SK-N-SH (cell line): ENCODE measurements around the gene HNRNPD. TPM values are rescaled to one million over a fixed set of nuclear protein-coding genes. Genes with fewer than 3 reads are reported as not detected.
"Not testable (repeated sequence)": the region's sequence is repeated elsewhere in the genome, so short reads cannot be mapped to it uniquely, and the experiment has no call there.

Experiments used
- CTCF ChIA-PET: fragments of 300-600, 350-600 bp; formaldehyde crosslinking; extraction: SDS; loops from one replicate; lab custom pipeline; 2021; lab: Yijun Ruan, JAX
- POLR2A ChIA-PET: fragments of 350-600 bp; sonication (Branson Sonifier 250); formaldehyde crosslinking; extraction: SDS; loops from one replicate; lab custom pipeline; 2020; ENCODE audit warnings: antibody characterized with exemption, inconsistent platforms; lab: Yijun Ruan, JAX
- DNase-seq: peaks from one replicate; pipeline ENCODE4 v3.0.0; 2012
- H2AFZ ChIP-seq: fragments of 200-600 bp; sonication (generic); 2 replicates; pipeline ENCODE4 v1.8.1; 2016; ENCODE audit warnings: antibody characterized with exemption, mild to moderate bottlenecking, low read depth
- H3F3A ChIP-seq: fragments of 200-600 bp; sonication (generic); replicated peaks from 2 replicates; pipeline ENCODE3; 2016; ENCODE audit warnings: antibody characterized with exemption, mild to moderate bottlenecking; ENCODE audit not compliant: insufficient read depth
- H3K27ac ChIP-seq, 2 experiments: fragments of 200-500 bp in 1 of 2; fragments of 200-600 bp in 1 of 2; sonication (Bioruptor generic) in 1 of 2; sonication (generic), shearing (Covaris generic) in 1 of 2; 2 replicates each; pipeline versions ENCODE4 v1.5.1 to v1.6.1; 2014 to 2016; ENCODE audit warnings: low read depth in 2 of 2, inconsistent platforms in 1 of 2, low read length in 1 of 2, mild to moderate bottlenecking in 1 of 2, mixed read lengths in 1 of 2
- H3K27me3 ChIP-seq: fragments of 200-600 bp; sonication (generic), shearing (Covaris generic); 2 replicates; pipeline ENCODE4 v1.6.1; 2016; ENCODE audit warnings: mixed run types; ENCODE audit not compliant: insufficient read depth
- H3K36me3 ChIP-seq, 2 experiments: fragments of 200-500 bp in 1 of 2; fragments of 200-600 bp in 1 of 2; sonication (Bioruptor generic) in 1 of 2; sonication (generic) in 1 of 2; replicated peaks in 1 of 2; 2 replicates each; pipeline versions ENCODE3 to v1.5.1; 2014 to 2016; ENCODE audit warnings: low read length in 1 of 2, mild to moderate bottlenecking in 1 of 2; ENCODE audit not compliant: insufficient read depth in 2 of 2, control insufficient read depth in 1 of 2
- H3K4me1 ChIP-seq, 2 experiments: fragments of 200-500 bp in 1 of 2; fragments of 200-600 bp in 1 of 2; sonication (Bioruptor generic) in 1 of 2; sonication (generic), shearing (Covaris generic) in 1 of 2; 2 replicates each; pipeline versions ENCODE4 v1.5.1 to v1.6.1; 2014 to 2016; ENCODE audit warnings: low read depth in 1 of 2, low read length in 1 of 2, mixed run types in 1 of 2; ENCODE audit not compliant: insufficient read depth in 2 of 2, control insufficient read depth in 1 of 2
- H3K4me2 ChIP-seq: fragments of 200-600 bp; sonication (generic), shearing (Covaris generic); 2 replicates; pipeline ENCODE4 v1.6.1; 2017; ENCODE audit warnings: mixed run types
- H3K4me3 ChIP-seq, 2 experiments: fragments of 200-500 bp in 1 of 2; fragments of 200-600 bp in 1 of 2; sonication (Bioruptor generic) in 1 of 2; sonication (generic), shearing (Covaris generic) in 1 of 2; 2 replicates each; pipeline versions ENCODE4 v1.5.1 to v1.8.1; 2014 to 2016; ENCODE audit warnings: low read depth in 2 of 2, inconsistent platforms in 1 of 2, low read length in 1 of 2, mild to moderate bottlenecking in 1 of 2, mixed read lengths in 1 of 2, moderate library complexity in 1 of 2
- H3K79me2 ChIP-seq: fragments of 200-600 bp; sonication (generic); 2 replicates; pipeline ENCODE4 v1.8.1; 2017; ENCODE audit warnings: mild to moderate bottlenecking; ENCODE audit not compliant: insufficient read depth
- H3K9ac ChIP-seq: fragments of 200-600 bp; sonication (generic); 2 replicates; pipeline ENCODE4 v1.6.1; 2017; ENCODE audit warnings: mixed run types
- H3K9me2 ChIP-seq: fragments of 200-600 bp; sonication (generic); 2 replicates; pipeline ENCODE4 v1.6.1; 2017; ENCODE audit warnings: mixed run types
- H3K9me3 ChIP-seq: fragments of 200-600 bp; sonication (generic); 2 replicates; pipeline ENCODE4 v1.6.1; 2017; ENCODE audit warnings: mixed run types, mild to moderate bottlenecking, moderate library complexity
- H4K20me1 ChIP-seq: fragments of 200-600 bp; sonication (generic); 2 replicates; pipeline ENCODE4 v1.6.1; 2017; ENCODE audit warnings: mild to moderate bottlenecking, mixed run types; ENCODE audit not compliant: insufficient read depth
- CHD2 ChIP-seq: fragments of 150-350 bp; IDR thresholded peaks from 2 replicates; pipeline ENCODE4 v1.6.1; 2018; ENCODE audit warnings: low read length; ENCODE audit not compliant: partially characterized antibody
- EP300 ChIP-seq, 2 experiments: IDR thresholded peaks; 2 replicates each; pipeline versions ENCODE4 v1.4.0 to v1.6.1; 2012; ENCODE audit warnings: borderline replicate concordance in 1 of 2, low read depth in 1 of 2, low read length in 1 of 2
- FOXJ3 ChIP-seq: sonication (generic); formaldehyde crosslinking; IDR thresholded peaks from 2 replicates; pipeline ENCODE4 v1.5.1; 2020; ENCODE audit warnings: mild to moderate bottlenecking, missing genetic modification reagents
- FOXM1 ChIP-seq: IDR thresholded peaks from 2 replicates; pipeline ENCODE4 v1.4.0; 2012; ENCODE audit warnings: low read depth, mild to moderate bottlenecking
- GABPA ChIP-seq: IDR thresholded peaks from 2 replicates; pipeline ENCODE4 v1.4.0; 2012; ENCODE audit warnings: low read depth, mild to moderate bottlenecking
- GATA2 ChIP-seq: sonication (generic); formaldehyde crosslinking; IDR thresholded peaks from 2 replicates; pipeline ENCODE4 v1.5.0; 2020; ENCODE audit warnings: mild to moderate bottlenecking, missing genetic modification reagents
- JUND ChIP-seq: IDR thresholded peaks from 2 replicates; pipeline ENCODE4 v1.4.0; 2012
- MEF2A ChIP-seq: IDR thresholded peaks from 2 replicates; pipeline ENCODE4 v1.4.0; 2012; ENCODE audit warnings: low read depth, borderline replicate concordance
- NFIC ChIP-seq: IDR thresholded peaks from 2 replicates; pipeline ENCODE4 v1.4.0; 2012; ENCODE audit warnings: borderline replicate concordance
- POLR2AphosphoS5 ChIP-seq: IDR thresholded peaks from 2 replicates; pipeline ENCODE4 v1.6.1; 2012; ENCODE audit warnings: low read depth, low read length
- RXRA ChIP-seq: IDR thresholded peaks from 2 replicates; pipeline ENCODE4 v1.4.0; 2012; ENCODE audit warnings: low read depth, mild to moderate bottlenecking, borderline replicate concordance
- SIN3A ChIP-seq: IDR thresholded peaks from 2 replicates; pipeline ENCODE4 v1.6.1; 2012; ENCODE audit warnings: low read depth, mild to moderate bottlenecking, low read length, moderate library complexity, borderline replicate concordance
- SMC3 ChIP-seq: IDR thresholded peaks from 2 replicates; pipeline ENCODE4 v1.6.1; 2012; ENCODE audit warnings: low read depth, low read length, improper control_type of control experiment
- TAF1 ChIP-seq: IDR thresholded peaks from 2 replicates; pipeline ENCODE4 v1.6.1; 2012; ENCODE audit warnings: low read depth, mild to moderate bottlenecking, low read length, moderate library complexity, borderline replicate concordance
- TCF12 ChIP-seq: IDR thresholded peaks from 2 replicates; pipeline ENCODE4 v1.4.0; 2012
- TEAD4 ChIP-seq: IDR thresholded peaks from 2 replicates; pipeline ENCODE4 v1.4.0; 2012; ENCODE audit warnings: mild to moderate bottlenecking, borderline replicate concordance; ENCODE audit not compliant: insufficient read depth
- YY1 ChIP-seq: IDR thresholded peaks from 2 replicates; pipeline ENCODE4 v1.4.0; 2012; ENCODE audit warnings: low read depth, mild to moderate bottlenecking
- WGBS: methylation state at CpG from one replicate; pipeline ENCODE4 v1.1.6; 2017; ENCODE audit warnings: low lambda C conversion rate; 5-methylcytosine and 5-hydroxymethylcytosine counted together
- polyA plus RNA-seq, 3 experiments: library from polyadenylated mRNA; depleted of rRNA; stranded (reverse); fragments of >200 nt; gene quantifications; 2 replicates each; pipeline ENCODE4 v1.2.3, GENCODE V29; 2012
- TF ChIP-seq, protein P1 (sequence below): IDR thresholded peaks from 2 replicates; pipeline ENCODE4 v1.4.0; 2012; ENCODE audit warnings: low read depth, borderline replicate concordance
- TF ChIP-seq, protein P2 (sequence below): fragments of 200-600 bp; sonication (generic); IDR thresholded peaks from 2 replicates; pipeline ENCODE4 v1.6.1; 2017; ENCODE audit warnings: antibody characterized with exemption, mild to moderate bottlenecking, moderate library complexity
- TF ChIP-seq, protein P3 (sequence below): IDR thresholded peaks from 2 replicates; pipeline ENCODE4 v1.6.1; 2012; ENCODE audit warnings: mild to moderate bottlenecking, low read depth, low read length, moderate library complexity

Gene HNRNPD
- polyA plus RNA-seq, 1 of the 3 experiments (the other 2 are of a cell fraction): 286 TPM

DNA sequence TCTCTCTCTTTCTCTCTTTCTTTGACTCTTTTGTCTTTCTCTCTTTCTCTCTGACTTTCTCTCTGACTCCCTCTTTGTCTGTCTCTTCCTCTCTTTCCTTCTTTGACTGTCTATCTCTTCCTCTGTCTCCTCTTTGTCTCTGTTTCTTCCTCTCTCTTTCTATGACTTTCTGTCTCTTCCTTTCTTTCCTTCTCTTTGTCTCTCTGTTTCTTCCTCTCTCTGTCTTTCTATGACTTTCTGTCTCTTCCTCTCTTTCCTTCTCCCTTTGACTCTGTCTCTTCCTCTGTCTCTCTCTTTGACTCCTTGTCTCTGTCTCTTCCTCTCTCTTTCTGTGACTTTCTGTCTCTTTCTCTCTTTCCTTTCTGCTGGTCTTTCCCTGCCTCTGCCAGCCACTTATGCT, 38.7 kb downstream of the HNRNPD start:
- H3K9ac ChIP-seq: no peak overlapping the region
- H3K27me3 ChIP-seq: no peaks in the 10 kb centered on the region
- H3K9me2 ChIP-seq: no peaks in the 10 kb centered on the region
- CTCF ChIA-PET: no interaction called here
- H3K36me3 ChIP-seq: no peaks in the 10 kb centered on the region
- H3K79me2 ChIP-seq: no peaks in the 10 kb centered on the region
- TF ChIP-seq TAF1: no peak
- no peak for TF ChIP-seq JUND
- no peak for TF ChIP-seq CHD2
- TF ChIP-seq POLR2AphosphoS5: no peak
- TF ChIP-seq TEAD4: no peak
- TF ChIP-seq, protein P1, sequence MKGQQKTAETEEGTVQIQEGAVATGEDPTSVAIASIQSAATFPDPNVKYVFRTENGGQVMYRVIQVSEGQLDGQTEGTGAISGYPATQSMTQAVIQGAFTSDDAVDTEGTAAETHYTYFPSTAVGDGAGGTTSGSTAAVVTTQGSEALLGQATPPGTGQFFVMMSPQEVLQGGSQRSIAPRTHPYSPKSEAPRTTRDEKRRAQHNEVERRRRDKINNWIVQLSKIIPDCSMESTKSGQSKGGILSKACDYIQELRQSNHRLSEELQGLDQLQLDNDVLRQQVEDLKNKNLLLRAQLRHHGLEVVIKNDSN: no peak
- no peak for TF ChIP-seq SIN3A
- no peak for TF ChIP-seq GATA2 (CRISPR knock-in tag)
- TF ChIP-seq YY1: no peak
- no peak for TF ChIP-seq MEF2A
- no peak for TF ChIP-seq SMC3
- TF ChIP-seq FOXM1: no peak
- no peak for TF ChIP-seq FOXJ3 (CRISPR knock-in tag)
- TF ChIP-seq, all 33 proteins: peak for 0
- Histone ChIP-seq H2AFZ (no peak overlapping the region), H4K20me1 (no peaks in the 10 kb centered on the region), H3K4me1 (no peaks in the 10 kb centered on the region), H3K9me3 (no peaks in the 10 kb centered on the region), H3K27ac (no peak overlapping the region), H3F3A (no peaks in the 10 kb centered on the region), H3K4me2 (no peak overlapping the region), H3K4me3 (no peak overlapping the region)
- POLR2A ChIA-PET: interaction anchor here (0.6 kb wide), 1 partner anchor 43 kb away, joined by 3 read pairs; no protein-coding TSS in a partner anchor
- no peak for DNase-seq

DNA sequence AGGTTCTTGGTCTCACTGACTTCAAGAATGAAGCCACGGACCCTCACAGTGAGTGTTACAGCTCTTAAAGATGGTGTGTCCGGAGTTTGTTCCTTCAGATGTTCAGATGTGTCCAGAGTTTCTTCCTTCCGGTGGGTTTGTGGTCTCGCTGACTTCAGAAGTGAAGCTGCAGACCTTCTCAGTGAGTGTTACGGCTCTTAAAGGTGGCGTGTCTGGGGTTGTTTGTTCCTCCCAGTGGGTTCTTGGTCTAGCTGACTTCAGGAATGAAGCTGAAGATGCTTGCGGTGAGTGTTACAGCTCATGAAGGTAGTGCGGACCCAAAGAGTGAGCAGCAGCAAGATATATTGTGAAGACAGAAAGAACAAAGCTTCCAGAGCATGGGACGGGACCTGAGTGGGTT, 40.1 kb downstream of the HNRNPD start:
- H3K27ac ChIP-seq, H3K9me2 ChIP-seq, POLR2A ChIA-PET, H3K4me2 ChIP-seq, H3K27me3 ChIP-seq, DNase-seq, H4K20me1 ChIP-seq, CTCF ChIA-PET, H3K4me3 ChIP-seq, H3K4me1 ChIP-seq, H3K9ac ChIP-seq, H3F3A ChIP-seq, H3K79me2 ChIP-seq, H3K36me3 ChIP-seq, H2AFZ ChIP-seq, H3K9me3 ChIP-seq: not testable (repeated sequence)
- WGBS: 63% methylated on average over 9 of the region's 9 CpGs

DNA sequence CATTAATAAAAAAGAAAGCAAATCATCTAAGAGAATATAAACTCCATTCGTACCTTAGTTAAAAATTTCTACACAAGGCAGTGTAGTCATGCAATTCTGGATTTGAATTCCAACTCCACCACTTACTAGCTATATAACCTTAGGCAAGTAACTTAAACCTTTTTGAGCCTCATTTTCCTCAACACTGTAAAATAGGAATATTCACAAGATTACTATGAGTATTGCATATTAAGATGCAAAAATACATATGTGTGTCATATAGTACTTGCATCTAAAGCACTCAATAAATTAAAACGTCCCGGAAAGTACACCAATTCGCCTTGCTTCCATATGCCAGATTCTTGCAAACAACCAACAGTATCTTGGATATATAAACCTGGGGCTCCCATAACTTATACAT, 42.0 kb downstream of the HNRNPD start:
- no peaks in the 10 kb centered on the region for H3K36me3 ChIP-seq
- H3K4me3 ChIP-seq: no peak overlapping the region
- no peak for DNase-seq
- H3K9me3 ChIP-seq: no peaks in the 10 kb centered on the region
- no peak for TF ChIP-seq MEF2A
- TF ChIP-seq NFIC: no peak
- TF ChIP-seq, protein P2, sequence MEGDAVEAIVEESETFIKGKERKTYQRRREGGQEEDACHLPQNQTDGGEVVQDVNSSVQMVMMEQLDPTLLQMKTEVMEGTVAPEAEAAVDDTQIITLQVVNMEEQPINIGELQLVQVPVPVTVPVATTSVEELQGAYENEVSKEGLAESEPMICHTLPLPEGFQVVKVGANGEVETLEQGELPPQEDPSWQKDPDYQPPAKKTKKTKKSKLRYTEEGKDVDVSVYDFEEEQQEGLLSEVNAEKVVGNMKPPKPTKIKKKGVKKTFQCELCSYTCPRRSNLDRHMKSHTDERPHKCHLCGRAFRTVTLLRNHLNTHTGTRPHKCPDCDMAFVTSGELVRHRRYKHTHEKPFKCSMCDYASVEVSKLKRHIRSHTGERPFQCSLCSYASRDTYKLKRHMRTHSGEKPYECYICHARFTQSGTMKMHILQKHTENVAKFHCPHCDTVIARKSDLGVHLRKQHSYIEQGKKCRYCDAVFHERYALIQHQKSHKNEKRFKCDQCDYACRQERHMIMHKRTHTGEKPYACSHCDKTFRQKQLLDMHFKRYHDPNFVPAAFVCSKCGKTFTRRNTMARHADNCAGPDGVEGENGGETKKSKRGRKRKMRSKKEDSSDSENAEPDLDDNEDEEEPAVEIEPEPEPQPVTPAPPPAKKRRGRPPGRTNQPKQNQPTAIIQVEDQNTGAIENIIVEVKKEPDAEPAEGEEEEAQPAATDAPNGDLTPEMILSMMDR: no peak
- no peak for TF ChIP-seq RXRA
- TF ChIP-seq TCF12: no peak
- no peak for TF ChIP-seq GABPA
- TF ChIP-seq EP300 (IDR thresholded peaks at IDR 0.05; ENCODE audit: borderline replicate concordance in 1 of 2, low read depth in 1 of 2, low read length in 1 of 2): no peak
- no peak for TF ChIP-seq SIN3A
- TF ChIP-seq, protein P3, sequence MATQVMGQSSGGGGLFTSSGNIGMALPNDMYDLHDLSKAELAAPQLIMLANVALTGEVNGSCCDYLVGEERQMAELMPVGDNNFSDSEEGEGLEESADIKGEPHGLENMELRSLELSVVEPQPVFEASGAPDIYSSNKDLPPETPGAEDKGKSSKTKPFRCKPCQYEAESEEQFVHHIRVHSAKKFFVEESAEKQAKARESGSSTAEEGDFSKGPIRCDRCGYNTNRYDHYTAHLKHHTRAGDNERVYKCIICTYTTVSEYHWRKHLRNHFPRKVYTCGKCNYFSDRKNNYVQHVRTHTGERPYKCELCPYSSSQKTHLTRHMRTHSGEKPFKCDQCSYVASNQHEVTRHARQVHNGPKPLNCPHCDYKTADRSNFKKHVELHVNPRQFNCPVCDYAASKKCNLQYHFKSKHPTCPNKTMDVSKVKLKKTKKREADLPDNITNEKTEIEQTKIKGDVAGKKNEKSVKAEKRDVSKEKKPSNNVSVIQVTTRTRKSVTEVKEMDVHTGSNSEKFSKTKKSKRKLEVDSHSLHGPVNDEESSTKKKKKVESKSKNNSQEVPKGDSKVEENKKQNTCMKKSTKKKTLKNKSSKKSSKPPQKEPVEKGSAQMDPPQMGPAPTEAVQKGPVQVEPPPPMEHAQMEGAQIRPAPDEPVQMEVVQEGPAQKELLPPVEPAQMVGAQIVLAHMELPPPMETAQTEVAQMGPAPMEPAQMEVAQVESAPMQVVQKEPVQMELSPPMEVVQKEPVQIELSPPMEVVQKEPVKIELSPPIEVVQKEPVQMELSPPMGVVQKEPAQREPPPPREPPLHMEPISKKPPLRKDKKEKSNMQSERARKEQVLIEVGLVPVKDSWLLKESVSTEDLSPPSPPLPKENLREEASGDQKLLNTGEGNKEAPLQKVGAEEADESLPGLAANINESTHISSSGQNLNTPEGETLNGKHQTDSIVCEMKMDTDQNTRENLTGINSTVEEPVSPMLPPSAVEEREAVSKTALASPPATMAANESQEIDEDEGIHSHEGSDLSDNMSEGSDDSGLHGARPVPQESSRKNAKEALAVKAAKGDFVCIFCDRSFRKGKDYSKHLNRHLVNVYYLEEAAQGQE: no peak
- H3K4me2 ChIP-seq: no peak overlapping the region
- WGBS: 46% methylated on average over 4 of the region's 4 CpGs
- no peak overlapping the region for H2AFZ ChIP-seq
- H3K79me2 ChIP-seq: no peaks in the 10 kb centered on the region
- H3K27ac ChIP-seq: no peak overlapping the region
- no peaks in the 10 kb centered on the region for H4K20me1 ChIP-seq
- CTCF ChIA-PET: no interaction called here
- no peaks in the 10 kb centered on the region for H3K4me1 ChIP-seq
- H3K9ac ChIP-seq: no peak overlapping the region
- no peaks in the 10 kb centered on the region for H3K9me2 ChIP-seq
- no peaks in the 10 kb centered on the region for H3F3A ChIP-seq
- POLR2A ChIA-PET: no interaction called here
- no peaks in the 10 kb centered on the region; the same call in 1 of the 2 replicates for H3K27me3 ChIP-seq
